ENCODE data around the gene ZC3H8. TPM values are rescaled to one million over a fixed set of nuclear protein-coding genes. Genes with fewer than 3 reads are reported as not detected.

The ZC3H8 gene
- total RNA-seq (2022; extraction: Qiagen RNA extraction): 12.0 to 14.7 TPM (median 13.4 TPM) in 5 replicates

DNA sequence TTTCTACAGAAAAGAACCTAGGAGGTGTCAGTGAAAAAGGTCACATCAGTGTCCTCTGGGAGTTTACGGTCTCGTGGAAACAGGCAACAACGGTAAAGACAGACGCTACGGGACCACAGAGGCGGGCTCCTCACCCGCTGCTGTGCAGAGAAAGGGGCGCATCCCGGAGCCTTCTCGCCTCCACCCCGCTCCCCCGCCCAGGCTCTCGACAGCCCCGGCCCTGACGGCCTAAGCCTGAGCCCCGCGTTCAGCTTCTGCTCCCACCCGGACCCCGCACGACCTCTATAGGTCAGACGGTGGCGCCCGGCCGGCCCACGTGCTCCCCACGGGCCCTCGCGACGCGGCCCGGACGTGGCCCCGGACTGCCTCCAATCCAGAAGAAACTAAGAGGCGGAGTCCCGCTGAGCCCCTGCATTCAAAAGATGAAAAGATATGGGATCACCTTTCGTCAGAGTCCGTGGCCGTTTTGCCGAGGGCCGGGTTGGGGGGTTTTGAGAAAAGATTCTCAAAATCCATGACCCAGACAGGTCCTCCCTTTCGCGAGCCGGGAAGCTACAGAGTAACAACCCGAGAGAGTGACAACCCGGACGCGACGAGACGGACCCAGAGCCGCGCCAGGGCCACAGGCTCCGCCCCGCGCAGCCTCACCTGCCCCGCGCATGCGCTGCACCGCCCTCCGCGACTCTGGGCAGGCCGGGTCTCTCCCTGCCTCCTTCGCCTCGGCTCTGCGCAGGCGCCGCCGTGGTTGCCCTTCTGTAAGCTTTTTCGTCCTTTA lies at the start of gene ZC3H8:
Gene ZC3H8, minus strand, starts transcription at position 577 of the 775 bp plus-strand sequence. Its CDS starts 61 bp downstream, at position 516.

DNA sequence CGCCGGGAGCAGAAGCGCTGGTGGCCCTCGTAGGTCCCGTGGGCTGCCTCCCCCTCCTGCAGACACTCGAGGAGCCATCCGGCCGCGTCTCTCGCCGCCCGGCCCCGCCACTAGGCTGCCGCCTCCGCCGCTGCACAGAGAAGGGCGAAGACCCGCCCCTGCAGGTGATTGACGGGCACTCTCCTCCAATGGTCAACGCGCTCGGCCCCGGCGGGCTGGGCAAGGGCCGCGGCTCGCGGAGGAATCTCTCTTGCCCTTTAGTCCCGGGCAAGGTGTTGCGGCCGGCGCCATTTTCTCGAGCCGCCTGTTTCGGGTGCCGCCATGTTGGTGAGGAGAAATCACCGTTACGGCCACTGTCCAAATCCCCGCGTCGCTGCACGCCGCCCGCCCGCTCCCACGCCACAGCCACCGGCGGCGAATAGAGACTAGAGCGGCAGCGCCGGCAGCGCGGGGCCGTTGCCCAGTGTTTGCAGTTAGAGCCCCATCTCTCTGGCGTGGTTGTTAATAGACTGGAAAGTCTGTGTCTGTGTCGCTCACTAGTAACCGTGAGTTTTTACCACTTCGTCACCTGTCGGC lies 20.6 kb upstream of the ZC3H8 start, which contains the start of gene ZC3H6:
Gene ZC3H6, plus strand, starts transcription at position 287 of the 576 bp plus-strand sequence. CDS start 398 bp downstream, outside the sequence.

Other genes starting within 250 kb of the ZC3H8 start
- 13.7 to 20.5 TPM (median 16.2 TPM) in 5 replicates for gene TMEM87B, start 199.8 kb downstream of the ZC3H8 start, total RNA-seq (2022; extraction: Qiagen RNA extraction)
- 0.44 to 0.66 TPM (median 0.56 TPM) in 5 replicates for gene FBLN7, start 116.7 kb downstream of the ZC3H8 start, total RNA-seq (2022; extraction: Qiagen RNA extraction)
- gene ZC3H6, start 20.6 kb upstream of the ZC3H8 start, total RNA-seq (2022; extraction: Qiagen RNA extraction): 0.29 to 0.69 TPM (median 0.31 TPM) in 5 replicates
- 2.3 to 4.7 TPM (median 2.9 TPM) in 5 replicates for gene RGPD8, start 178.6 kb upstream of the ZC3H8 start, total RNA-seq (2022; extraction: Qiagen RNA extraction)
- 34.7 to 41.0 TPM (median 37.8 TPM) in 5 replicates for gene TTL, start 227.1 kb upstream of the ZC3H8 start, total RNA-seq (2022; extraction: Qiagen RNA extraction)